Left cardiac atrium (tissue), 4 donors: ENCODE data around the gene SLC35G1. TPM values are rescaled to one million over a fixed set of nuclear protein-coding genes. Genes with fewer than 3 reads are reported as not detected.

Source experiments
- ATAC-seq, 2 donors: fragments of 200-7000 bp; cut with Tn5 transposase; one replicate each; pipeline ENCODE4 v1.9.1; 2020; ENCODE audit warnings: mild to moderate bottlenecking in 2 of 2, moderate library complexity in 2 of 2
- DNase-seq: peaks from one replicate; pipeline ENCODE4 v3.0.0-alpha.2; 2020
- intact Hi-C, 2 donors: fragments of 100-400 bp; cut with DNase I; formaldehyde crosslinking; loops; one replicate each; pipeline versions ENCODE4 v1.14.1 to v1.15.1; 2022 to 2023
- long read RNA-seq: library from polyadenylated mRNA; unstranded; transcript quantifications from one replicate; pipeline ENCODE4 v2.0.0, GENCODE V29; 2021
- total RNA-seq, 2 donors: library from RNA; stranded (reverse); fragmentation: NEBNext Ultra II Directional; extraction: Animal tissue kit (Norgen Biotek cat#: 25700); gene quantifications; one replicate each; pipeline ENCODE4 v1.2.1, GENCODE V29; 2021
- donor health status: DM: no; HTN: yes; CAD: no.
- donor health status: DM: no; HTN: yes; CAD: no; lungs with severe emphysema.
- donor health status: DM: yes; HTN: yes; CAD: no.
- donor health status: Dilated cardiomyopathy.

Gene SLC35G1, protein sequence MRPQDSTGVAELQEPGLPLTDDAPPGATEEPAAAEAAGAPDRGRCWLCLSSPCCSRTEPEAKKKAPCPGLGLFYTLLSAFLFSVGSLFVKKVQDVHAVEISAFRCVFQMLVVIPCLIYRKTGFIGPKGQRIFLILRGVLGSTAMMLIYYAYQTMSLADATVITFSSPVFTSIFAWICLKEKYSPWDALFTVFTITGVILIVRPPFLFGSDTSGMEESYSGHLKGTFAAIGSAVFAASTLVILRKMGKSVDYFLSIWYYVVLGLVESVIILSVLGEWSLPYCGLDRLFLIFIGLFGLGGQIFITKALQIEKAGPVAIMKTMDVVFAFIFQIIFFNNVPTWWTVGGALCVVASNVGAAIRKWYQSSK
- total RNA-seq = 1 to 10 TPM; 5.1 to 6.3 TPM
- long read RNA-seq, partial matches to known transcripts = 0 of 6 reads
- long read RNA-seq, other reads (novel, unspliced or antisense) = 2 of 6 reads

DNA sequence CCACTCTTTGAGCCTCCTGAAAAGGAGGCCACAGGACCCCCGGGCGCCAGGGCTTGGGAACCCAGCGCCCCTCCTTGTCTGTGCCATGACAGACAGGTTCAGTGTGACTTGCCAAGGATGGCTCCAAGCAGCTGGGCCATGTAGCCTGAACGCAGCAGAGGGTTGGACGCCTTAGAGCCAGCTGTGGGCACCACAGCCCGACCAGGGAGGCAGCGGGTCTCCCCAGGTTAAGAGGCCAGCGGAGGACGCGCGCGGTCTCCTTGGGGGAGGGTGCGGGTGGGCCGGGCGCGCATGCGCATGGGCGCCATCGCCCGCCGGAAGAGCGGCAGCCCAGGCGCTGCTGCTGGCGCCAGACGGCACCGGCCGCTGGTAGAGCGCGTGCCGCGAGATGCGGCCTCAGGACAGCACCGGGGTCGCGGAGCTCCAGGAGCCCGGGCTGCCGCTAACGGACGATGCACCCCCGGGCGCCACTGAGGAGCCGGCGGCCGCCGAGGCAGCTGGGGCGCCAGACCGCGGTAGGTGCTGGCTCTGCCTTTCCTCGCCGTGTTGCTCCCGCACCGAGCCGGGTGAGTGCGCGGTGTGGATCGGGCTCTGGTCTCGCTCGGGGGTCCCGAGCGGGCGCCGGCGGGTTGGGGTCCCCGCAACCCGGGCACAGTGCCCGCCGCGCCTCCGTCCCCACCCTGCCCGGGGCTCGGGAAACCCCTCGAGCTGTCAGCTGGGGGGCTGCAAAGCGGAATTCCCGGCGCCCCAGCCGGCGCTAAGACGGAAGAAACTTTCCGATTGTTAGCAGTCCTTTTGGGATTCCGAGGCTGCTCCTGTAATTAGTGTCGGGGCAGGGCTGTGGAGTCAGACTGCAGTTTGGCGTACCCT, at the start of gene SLC35G1:
Gene SLC35G1 (plus strand): TSS at position 333 of the 870 bp plus-strand sequence. CDS start 56 bp downstream, at position 389.
- intact Hi-C loops = no loop called here
- ATAC-seq = peak; percentile 95 to 97
- peak; percentile 73 for DNase-seq

DNA sequence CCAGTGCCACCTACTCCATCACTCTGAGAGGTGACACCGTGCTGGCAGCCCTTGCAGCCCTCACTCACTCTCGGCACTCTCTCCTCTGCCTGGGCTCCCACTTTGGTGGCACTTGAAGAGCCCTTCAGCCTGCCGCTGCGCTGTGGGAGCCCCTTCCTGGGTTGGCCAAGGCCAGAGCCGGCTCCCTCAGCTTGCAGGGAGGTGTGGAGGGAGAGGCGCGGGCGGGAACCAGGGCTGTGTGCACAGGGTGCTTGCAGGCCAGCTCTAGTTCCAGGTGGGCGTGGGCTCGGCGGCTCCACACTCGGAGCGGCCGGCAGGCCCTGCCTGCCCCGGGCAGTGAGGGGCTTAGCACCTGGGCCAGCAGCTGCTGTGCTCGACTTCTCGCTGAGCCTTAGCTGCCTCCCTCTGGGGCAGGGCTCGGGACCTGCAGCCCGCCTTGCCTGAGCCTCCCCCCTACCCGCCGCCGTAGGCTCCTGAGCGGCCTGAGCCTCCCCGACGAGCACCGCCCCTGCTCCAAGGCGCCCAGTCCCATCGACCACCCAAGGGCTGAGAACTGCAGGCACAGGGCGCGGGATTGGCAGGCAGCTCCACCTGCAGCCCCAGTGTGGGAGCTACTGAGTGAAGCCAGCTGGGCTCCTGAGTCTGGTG, 48.7 kb upstream of the SLC35G1 start:
- DNase-seq (no peak), ATAC-seq (no peak)
- intact Hi-C loops = no loop called here

DNA sequence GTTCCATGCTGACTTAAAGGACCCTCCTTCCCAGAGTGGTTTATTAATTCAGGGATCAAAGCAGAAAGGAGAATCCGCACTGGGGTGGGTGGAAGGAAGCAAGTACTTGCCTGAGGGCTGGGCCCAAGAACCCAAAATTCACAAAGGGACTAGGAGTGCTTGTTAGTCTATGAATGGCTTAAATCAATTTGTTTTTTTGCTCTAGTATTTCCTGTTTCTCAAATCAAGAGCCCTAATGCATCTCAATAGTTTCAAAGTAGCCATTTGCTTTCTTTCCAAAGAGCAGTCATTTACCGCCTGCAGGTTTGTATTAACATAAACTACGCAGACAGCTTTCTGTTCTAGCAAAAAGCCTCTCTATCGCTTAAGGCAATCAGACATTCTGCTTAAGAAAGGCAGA, 44.2 kb upstream of the SLC35G1 start:
- DNase-seq = no peak
- no peak for ATAC-seq
- intact Hi-C loops = no loop called here

DNA sequence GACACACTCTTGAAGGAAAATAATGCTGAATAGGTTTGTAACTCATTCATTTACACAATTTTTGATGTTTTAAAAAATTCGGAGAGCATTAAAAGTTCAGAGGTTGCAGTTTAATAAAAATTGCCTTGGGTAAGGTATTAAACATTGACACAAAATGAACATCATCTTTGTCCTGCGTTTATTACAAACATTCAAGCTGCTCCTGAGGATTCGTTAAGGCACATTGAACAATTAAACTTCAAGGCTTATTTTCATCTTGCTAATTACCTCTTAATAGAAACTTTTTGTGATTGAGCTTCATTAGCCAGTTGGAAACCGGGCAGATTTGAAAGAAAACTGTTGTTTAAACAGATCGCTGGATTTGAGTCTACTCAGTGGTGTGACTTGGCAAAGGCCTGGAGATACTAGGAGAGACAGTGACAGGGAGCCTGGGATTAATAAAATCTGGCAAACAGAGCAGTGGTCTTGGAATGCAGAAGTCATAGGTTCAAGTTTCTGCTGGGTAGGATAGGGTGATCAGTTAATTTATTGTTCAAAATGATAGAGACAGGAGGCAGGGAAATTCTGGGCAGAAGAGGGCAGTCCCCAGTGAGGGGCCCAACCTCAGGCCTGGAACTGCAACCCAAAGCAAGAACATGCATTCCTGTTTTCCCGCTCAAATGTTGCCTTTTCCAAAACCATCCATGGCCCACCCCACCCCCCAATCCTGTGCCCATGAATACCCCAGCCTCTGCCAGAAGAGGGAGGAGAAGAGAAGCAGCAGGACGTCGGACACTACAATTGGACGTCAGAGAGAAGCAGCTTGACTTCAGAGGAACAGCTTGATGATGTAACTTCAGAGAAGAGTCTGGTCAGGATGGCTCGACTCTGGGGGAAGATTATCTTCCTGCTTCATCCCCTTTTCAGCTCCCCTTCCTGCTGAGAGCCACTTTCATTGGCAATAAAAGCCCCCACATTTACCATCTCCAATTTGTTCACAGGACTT, 43.5 kb upstream of the SLC35G1 start:
- DNase-seq (no peak), ATAC-seq (no peak)
- intact Hi-C loops = no loop called here

DNA sequence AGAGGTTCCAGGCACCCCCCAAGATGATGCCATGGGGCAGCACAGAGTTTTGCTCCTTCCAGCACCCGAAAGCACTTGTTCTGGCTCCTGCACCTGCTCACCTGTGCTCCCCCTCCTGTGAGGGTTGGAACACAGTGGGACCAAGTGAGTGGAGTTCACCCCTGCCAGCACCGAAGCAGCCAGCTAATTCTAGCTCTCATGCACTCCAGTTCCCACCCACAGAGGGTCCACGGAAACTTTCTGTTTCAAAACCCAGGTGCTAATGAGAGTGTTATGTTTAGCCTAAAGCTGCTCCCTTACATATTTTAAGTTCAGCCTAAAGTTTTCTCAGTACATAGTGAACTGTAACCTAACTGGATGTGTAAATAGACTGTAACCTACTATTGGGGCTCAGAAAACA, 42.6 kb upstream of the SLC35G1 start:
- DNase-seq (no peak), ATAC-seq (no peak)
- intact Hi-C loops = no loop called here

DNA sequence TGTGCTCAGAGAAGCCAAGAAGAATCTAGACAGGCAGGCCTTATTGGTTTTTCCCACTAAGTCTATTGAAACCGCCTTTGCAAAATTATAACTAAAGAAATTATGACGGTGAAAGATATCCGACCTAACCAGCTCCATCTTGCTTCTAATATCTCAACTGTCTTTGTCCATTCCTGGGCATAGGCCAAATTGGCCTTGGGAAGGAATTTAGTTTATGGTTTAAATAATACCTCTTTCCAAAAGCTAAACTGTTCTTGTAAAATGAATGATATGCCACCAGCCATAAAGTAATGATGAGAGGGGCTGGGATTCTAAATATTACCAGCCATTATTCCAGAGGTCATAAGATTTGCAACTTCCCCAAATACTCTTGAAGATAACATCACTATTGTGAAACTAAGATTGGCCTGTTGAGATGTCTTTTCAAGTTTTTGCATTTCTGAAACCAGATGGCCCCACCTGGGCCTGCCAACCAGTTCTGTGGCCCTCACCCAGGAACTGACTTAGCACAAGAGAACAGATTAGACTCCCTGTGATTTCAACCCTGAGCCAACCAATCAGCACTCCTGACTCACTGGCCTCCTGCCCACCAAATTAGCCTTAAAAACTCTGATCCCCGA, 41.2 kb upstream of the SLC35G1 start:
- no peak for DNase-seq
- ATAC-seq = no peak
- intact Hi-C loops = no loop called here

DNA sequence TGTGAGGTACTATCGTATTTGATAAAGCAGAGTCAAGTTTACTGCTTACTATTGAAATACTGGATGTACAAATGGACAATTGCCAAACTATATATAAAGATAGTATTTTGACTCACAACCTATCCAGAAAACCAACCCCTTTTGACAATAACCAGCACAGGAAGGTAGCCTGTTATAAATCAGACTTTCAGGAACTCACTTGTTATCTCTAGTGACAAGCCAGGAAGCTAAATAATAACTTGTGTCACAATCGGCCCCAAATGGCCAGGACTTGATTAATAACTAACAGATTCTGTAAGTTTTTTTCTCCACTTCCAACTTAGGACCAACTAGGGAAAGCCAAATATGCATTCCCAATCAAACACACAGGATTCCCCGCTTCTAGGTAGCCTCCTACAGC, 38.8 kb upstream of the SLC35G1 start:
- intact Hi-C loops = no loop called here

DNA sequence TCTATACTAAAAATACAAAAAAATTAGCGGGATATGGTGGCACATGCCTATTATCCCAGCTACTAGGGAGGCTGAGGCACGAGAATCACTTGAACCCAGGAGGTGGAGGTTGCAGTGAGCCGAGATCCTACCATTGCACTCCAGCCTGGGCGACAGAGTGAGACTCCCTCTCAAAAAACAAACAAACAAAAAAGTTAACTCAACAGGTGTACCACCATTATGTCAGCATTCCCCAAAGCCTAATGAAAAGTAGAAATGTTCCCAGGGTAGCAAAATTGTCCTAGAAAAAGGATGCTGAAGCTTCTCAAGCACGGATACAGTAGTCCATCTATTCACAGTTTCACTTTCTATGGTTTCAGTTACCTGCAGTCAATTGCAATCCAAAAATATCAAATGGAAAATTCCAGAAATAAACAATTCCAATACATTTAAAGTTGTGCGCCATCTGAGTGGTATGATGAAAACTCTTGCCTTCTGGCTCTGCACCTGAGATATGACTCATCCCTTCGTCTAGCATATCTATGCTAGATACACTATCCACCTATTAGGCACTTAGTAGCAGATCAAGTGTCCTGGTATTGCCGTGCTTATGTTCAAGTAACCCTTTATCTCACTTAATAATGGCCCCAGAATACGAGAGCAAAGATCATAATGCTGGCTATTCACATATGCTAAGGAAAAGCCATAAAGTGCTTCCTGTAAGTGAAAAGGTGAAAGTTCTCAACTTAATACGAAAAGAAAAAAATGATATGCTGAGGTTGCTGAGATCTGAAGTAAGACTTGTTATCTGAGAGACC, 37.2 kb upstream of the SLC35G1 start:
- intact Hi-C loops = no loop called here
- no peak for ATAC-seq

More for the DNA sequence above, 38.8 kb upstream of the SLC35G1 start:
- DNase-seq = no peak
- ATAC-seq = no peak

DNA sequence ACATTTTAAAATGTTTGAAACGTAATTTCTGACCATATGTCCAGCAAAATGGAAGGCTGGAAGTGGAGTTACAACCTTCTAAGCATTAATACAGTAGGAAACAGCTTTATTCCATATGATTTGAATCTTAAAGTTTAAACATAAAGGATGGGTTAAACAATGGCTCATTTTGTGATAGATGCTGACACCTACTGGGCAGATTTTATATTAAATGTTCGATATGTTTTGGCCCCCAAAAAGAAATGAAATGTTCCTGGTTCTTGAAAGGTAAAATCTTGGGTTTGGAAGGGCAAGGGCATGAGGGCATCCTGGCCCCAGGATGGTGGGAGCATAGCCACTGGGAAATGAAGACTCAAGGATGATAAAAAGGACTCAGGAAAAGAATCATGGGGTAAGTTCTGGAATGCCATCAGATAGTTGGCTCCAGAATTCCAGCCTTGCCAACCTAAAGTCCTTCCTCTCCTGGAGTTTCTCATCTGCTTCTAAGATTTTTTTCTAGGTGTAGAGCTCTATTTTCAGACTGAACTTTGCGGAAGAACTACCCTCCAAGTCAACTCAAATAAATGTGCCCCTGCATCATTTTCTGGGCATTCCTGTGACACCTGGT, 34.6 kb upstream of the SLC35G1 start:
- intact Hi-C loops = no loop called here
- no peak for DNase-seq
- no peak for ATAC-seq

More for the DNA sequence above, 37.2 kb upstream of the SLC35G1 start:
- no peak for DNase-seq

DNA sequence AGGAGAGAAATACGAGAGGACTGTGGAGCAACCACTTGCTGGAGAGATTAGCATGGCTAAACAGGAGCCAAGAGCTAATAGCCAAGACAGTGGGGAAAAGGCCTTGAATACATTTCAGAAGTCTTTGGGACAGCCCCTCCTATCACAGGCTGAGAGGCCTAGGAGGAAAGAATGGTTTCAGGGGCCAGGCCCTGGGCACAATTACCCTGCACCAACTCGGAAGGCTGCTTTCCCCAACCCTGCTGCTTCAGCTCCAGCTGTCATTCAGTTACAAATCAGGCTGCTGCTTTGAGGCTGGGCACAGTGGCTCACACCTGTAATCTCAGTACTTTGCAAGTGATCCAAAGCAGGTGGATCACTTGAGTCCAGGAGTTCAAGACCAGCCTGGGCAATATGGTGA, 32.0 kb upstream of the SLC35G1 start:
- ATAC-seq (no peak), DNase-seq (no peak)
- intact Hi-C loops = no loop called here

DNA sequence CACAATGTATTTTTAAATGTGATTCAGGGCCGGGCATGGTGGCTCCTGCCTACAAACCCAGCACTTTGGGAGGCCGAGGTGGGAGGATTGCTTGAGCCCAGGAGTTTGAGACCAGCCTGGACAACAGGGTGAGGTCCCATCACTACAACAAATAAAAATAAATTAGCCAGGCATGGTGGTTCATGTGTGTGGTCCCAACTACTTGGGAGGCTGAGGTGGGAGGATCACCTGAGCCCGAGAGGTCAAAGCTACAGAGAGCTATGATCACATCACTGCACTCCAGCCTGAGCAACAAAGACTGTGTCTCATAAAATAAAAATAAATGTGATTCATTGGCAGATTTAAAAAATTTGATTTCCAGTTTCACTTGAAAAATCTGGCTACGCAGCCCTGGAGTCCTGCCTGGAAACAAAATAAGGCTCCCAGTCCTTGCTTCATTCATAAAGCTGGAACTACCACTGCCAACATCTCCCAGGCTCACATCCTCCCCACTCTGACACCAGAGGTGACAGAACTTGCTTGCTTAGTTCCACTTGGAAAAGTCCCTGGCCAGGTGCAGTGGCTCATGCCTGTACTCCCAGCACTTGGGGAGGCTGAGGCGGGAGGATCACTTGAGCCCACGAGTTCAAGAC, 27.9 kb upstream of the SLC35G1 start:
- intact Hi-C loops = no loop called here
- DNase-seq = no peak
- ATAC-seq = no peak

DNA sequence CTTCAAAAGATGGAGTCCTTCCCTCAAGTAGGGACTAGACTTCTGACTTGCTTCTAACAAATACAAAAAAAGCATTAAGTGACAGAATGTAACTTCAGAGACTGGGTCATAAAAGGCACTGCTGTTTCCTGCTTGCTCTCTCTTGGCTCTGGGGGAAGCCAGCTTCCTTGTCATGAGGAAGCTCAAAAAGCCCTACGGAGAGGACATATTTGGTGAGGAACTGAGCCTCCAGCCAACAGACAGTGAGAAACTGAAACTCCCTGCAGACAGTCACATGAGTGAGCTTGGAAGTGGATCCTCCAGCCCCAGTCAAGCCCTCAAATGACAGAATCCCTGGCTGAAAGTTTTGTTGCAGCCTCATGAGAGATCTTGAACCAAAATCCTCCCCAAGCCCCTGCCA, 26.3 kb upstream of the SLC35G1 start:
- intact Hi-C loops = no loop called here
- ATAC-seq = no peak

DNA sequence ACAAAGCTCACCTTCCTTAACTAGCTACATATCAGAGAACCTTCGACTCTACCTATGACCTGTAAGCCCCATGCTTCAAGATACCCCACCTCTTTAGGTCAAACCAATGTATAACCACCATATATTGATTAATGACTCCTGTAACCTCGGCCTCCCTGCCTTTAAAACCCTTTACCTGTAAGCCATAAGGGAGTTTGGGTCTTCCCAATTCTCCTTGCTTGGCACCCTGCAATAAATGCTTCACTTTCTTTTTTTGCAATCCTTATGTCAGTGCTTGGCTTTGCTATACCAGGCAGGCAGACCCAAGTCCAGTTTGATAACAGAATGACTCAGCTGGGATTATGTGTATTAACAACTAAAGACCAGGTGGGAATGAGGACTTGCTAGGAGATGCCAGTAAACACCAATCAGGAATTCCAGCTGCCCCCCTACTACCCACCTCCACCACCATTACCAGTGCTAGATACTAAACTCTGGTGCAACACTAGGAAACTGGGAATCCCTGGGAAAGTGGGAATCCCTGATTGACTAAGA, 22.0 kb upstream of the SLC35G1 start:
- no peak for DNase-seq
- intact Hi-C loops = no loop called here
- no peak for ATAC-seq

More for the DNA sequence above, 26.3 kb upstream of the SLC35G1 start:
- no peak for DNase-seq

DNA sequence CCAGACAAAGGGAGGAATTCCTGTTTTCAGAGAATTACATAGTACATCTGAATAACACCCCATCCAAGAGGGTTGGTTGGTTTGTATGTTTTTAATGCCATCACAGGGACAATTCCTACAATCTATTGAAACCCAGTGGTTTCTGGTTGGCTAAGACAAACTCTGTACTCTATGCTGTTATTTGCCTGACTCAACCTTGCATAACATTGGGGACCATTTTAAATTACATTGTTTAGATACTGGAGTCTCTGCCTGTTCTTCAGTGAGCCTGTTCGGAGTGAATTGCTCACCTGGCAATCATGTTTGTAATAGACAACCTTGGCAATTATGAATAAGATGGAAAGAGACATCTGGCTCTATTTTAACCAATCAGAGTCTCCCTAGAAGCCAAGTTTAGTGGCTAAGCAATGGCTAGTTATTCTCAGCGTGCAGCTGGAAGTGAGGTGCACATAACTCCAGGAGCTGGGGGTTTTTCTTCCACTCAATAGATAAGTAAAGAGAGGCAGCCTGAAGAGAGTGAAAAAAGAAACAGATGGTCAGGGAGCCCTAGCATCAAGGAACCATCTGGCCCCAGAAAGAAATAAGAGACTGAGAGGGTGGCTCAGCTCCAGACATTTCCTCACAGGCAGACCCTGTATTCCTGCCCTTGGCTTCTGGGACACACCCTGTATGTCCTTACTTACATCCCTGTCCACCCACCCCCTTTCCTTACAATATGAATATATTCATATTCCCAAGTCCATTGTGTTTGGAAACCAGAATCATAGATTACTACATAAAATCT, 21.2 kb upstream of the SLC35G1 start:
- ATAC-seq = no peak
- intact Hi-C loops = no loop called here
- no peak for DNase-seq

DNA sequence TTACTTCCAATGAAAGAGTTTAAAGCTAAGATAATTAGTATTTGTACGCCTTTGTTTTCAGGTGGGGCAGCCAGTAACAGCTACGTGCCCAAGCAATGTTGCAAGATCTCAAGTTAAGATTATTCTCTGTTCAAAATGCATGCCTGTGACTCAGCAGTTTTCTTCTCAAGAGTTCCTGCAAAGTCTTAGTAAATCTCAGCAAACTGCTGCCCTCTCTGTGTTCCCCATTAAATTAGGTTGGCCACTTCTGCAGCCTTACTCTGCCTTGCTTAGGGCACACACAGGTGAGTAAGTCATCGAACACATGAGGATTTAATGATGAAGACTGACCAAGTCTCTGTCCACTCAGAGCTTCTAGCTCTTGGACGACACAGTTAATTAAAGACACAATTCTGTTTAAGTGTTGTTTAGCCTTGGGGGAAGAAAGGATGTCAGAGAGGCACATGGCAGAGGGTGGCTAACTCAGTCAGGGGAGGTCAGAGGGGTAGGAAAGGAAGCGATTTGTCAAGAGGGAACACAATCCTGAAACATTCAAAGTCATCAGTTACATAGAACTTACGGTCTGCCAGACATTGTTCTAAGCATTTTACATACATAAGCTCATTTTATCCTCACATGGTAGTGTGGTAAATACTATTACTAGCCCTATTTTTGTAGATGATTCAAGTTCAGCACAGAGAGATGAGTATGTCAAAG, 20.2 kb upstream of the SLC35G1 start:
- ATAC-seq (no peak), DNase-seq (no peak)
- intact Hi-C loops = no loop called here
